Caco-2 (cell line): Measurements from ENCODE around the gene GPR78. TPM values are rescaled to one million over a fixed set of nuclear protein-coding genes. Genes with fewer than 3 reads are reported as not detected.
A peak's percentile ranks its signal among the peaks of the same experiment; 100 is the strongest.

Experiments used
- BruUV-seq: library from RNA; stranded (reverse); fragments of 400-500 nt; replicated peaks from 2 replicates; lab custom pipeline; 2021; lab: Mats Ljungman, UMichigan
- CTCF ChIA-PET: fragments of 300-600 bp; sonication (Branson Sonifier 250); formaldehyde crosslinking; loops from one replicate; lab custom pipeline; 2022; ENCODE audit warnings: antibody characterized with exemption; lab: Charles Lee
- POLR2A ChIA-PET: fragments of 300-600 bp; sonication (Branson Sonifier 250); formaldehyde crosslinking; loops from one replicate; lab custom pipeline; 2022; ENCODE audit warnings: antibody characterized with exemption; lab: Charles Lee
- DNase-seq, 2 experiments: peaks; one replicate each; pipeline versions ENCODE4 v3.0.0 to v3.0.0-alpha.2; 2020 to 2022
- H3K27me3 ChIP-seq: replicated peaks from 2 replicates; pipeline ENCODE4 v1.6.0; 2011; ENCODE audit warnings: low read length; ENCODE audit not compliant: control insufficient read depth, insufficient read depth
- H3K36me3 ChIP-seq: 2 replicates; pipeline ENCODE4 v1.5.1; 2011; ENCODE audit warnings: low read length; ENCODE audit not compliant: control insufficient read depth, insufficient read depth
- H3K4me1 ChIP-seq: fragments of 250-450 bp; sonication (Bioruptor Pico); 2 replicates; pipeline ENCODE4 v1.5.1; 2020; ENCODE audit warnings: mild to moderate bottlenecking
- H3K4me3 ChIP-seq: 2 replicates; pipeline ENCODE4 v1.5.1; 2011; ENCODE audit warnings: low read depth, mild to moderate bottlenecking, control low read depth, low read length
- H3K9me3 ChIP-seq: fragments of 250-450 bp; sonication (Bioruptor Pico); 2 replicates; pipeline ENCODE4 v1.5.1; 2020; ENCODE audit warnings: mild to moderate bottlenecking, moderate library complexity
- H3K27ac Mint-ChIP-seq: one replicate; pipeline ENCODE4 v1.8.0; 2022; ENCODE audit warnings: mixed read lengths; ENCODE audit not compliant: unreplicated experiment
- H3K27me3 Mint-ChIP-seq: one replicate; pipeline ENCODE4 v1.8.0; 2022; ENCODE audit warnings: mixed read lengths; ENCODE audit not compliant: insufficient read depth, unreplicated experiment
- H3K36me3 Mint-ChIP-seq: one replicate; pipeline ENCODE4 v1.8.0; 2022; ENCODE audit warnings: mild to moderate bottlenecking, mixed read lengths; ENCODE audit not compliant: insufficient read depth, unreplicated experiment
- H3K4me1 Mint-ChIP-seq: one replicate; pipeline ENCODE4 v1.8.0; 2022; ENCODE audit warnings: low read depth, mixed read lengths; ENCODE audit not compliant: unreplicated experiment
- H3K4me3 Mint-ChIP-seq: one replicate; pipeline ENCODE4 v1.8.0; 2022; ENCODE audit warnings: mild to moderate bottlenecking, moderate library complexity, mixed read lengths; ENCODE audit not compliant: unreplicated experiment
- H3K9me3 Mint-ChIP-seq: one replicate; pipeline ENCODE4 v1.8.0; 2022; ENCODE audit warnings: mixed read lengths; ENCODE audit not compliant: unreplicated experiment
- CTCF ChIP-seq, 2 experiments: fragments of 200-600 bp in 1 of 2; IDR thresholded peaks; 1 replicate in 1 of 2; 2 replicates in 1 of 2; pipeline versions ENCODE4 v1.5.1 to v1.8.0; 2011 to 2022; ENCODE audit warnings: antibody characterized with exemption in 1 of 2, control low read depth in 1 of 2, inconsistent platforms in 1 of 2, low read depth in 1 of 2, low read length in 1 of 2, mild to moderate bottlenecking in 1 of 2, moderate library complexity in 1 of 2; ENCODE audit not compliant: insufficient read depth in 1 of 2, severe bottlenecking in 1 of 2, unreplicated experiment in 1 of 2
- intact Hi-C: fragments of 100-400 bp; cut with micrococcal nuclease; formaldehyde crosslinking; loops from one replicate; pipeline ENCODE4 v1.10.0; 2022; ENCODE audit not compliant: unreplicated experiment
- total RNA-seq: library from RNA; stranded (reverse); gene quantifications from 2 replicates; pipeline ENCODE4 v1.2.3, GENCODE V29; 2022

GPR78 gene
- total RNA-seq, 1 experiment from 2014 or later = 0.68 TPM

DNA sequence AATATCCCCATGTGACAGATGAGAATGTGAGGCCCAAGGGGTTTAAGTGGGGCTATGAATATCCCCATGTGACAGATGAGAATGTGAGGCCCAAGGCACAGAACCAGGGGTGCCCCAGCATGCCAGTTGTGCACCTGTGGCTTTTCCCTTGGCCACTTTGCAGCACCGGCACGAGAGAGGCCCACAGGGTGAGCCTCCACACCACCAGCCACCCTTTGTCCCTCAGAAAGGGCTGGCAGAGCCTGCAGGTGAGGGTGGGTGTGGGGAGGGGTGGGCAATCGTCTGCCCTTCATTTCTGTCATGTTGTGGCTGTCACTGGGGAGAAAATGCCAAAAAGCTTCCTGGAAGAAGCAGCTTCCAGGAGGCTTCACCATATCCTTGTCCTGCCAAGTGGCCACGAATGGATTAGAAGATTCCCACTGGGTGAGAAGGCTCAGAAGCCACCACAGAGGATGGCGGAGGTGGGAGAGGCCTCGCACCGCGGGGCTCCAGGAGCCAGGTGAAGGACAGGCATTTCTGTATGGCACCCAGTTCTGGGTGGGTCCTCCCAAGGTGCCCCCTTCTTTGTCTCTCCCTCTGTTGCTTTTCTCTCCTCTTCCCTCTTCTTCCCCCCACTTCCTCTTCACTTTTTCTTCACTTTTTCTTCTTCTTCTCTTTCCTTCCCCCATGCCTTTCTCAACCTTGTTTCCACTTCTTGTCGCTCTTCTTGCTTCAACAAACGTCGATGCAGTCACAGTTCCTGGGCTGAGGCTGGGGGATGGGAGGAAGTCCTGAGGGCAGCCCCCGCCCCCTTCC lies 469 bp upstream of the GPR78 start:
- H3K4me3 ChIP-seq = no peak overlapping the region
- Mint-ChIP-seq H3K4me3 (no peak overlapping the region), H3K4me1 (no peaks in the 10 kb centered on the region), H3K27ac (no peak overlapping the region), H3K36me3 (no peaks in the 10 kb centered on the region), H3K9me3 (no peaks in the 10 kb centered on the region), H3K27me3 (peaks cover 15% of the 10 kb centered on the region)
- TF ChIP-seq CTCF (IDR thresholded peaks at IDR 0.05; ENCODE audit: insufficient read depth in 1 of 2, low read depth in 1 of 2, low read length in 1 of 2, severe bottlenecking in 1 of 2, unreplicated experiment in 1 of 2) = no peak
- H3K4me1 ChIP-seq = no peaks in the 10 kb centered on the region
- H3K9me3 ChIP-seq = no peaks in the 10 kb centered on the region
- H3K27me3 ChIP-seq = no peaks in the 10 kb centered on the region
- DNase-seq = peak in 1 of 2 experiments; percentile 5
- intact Hi-C loops = no loop called here
- CTCF ChIA-PET = interaction anchor here (0.6 kb wide), 1 partner anchor 111 kb away, joined by 4 read pairs; no protein-coding TSS in a partner anchor
- no TSS peak for BruUV-seq
- POLR2A ChIA-PET = no interaction called here
- no peaks in the 10 kb centered on the region for H3K36me3 ChIP-seq

DNA sequence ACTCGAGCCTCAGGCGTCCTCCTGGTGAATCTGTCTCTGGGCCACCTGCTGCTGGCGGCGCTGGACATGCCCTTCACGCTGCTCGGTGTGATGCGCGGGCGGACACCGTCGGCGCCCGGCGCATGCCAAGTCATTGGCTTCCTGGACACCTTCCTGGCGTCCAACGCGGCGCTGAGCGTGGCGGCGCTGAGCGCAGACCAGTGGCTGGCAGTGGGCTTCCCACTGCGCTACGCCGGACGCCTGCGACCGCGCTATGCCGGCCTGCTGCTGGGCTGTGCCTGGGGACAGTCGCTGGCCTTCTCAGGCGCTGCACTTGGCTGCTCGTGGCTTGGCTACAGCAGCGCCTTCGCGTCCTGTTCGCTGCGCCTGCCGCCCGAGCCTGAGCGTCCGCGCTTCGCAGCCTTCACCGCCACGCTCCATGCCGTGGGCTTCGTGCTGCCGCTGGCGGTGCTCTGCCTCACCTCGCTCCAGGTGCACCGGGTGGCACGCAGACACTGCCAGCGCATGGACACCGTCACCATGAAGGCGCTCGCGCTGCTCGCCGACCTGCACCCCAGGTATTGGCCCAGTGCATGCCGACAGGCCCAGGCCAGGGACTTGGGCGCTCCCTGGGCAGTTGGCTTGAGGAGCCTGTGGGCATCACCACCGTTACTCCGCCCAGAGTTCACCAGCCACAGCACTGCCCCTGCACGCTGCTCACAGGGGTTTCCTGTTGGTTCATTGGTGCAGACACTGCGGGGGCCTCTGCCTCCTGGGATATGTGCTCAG lies 1.1 kb downstream of the GPR78 start:
- no peak for TF ChIP-seq CTCF (IDR thresholded peaks at IDR 0.05; ENCODE audit: insufficient read depth in 1 of 2, low read depth in 1 of 2, low read length in 1 of 2, severe bottlenecking in 1 of 2, unreplicated experiment in 1 of 2)
- Mint-ChIP-seq H3K4me3 (no peak overlapping the region), H3K9me3 (no peaks in the 10 kb centered on the region), H3K27ac (no peak overlapping the region), H3K36me3 (no peaks in the 10 kb centered on the region), H3K27me3 (peaks cover 15% of the 10 kb centered on the region), H3K4me1 (no peaks in the 10 kb centered on the region)
- Histone ChIP-seq H3K36me3 (no peaks in the 10 kb centered on the region), H3K4me1 (no peaks in the 10 kb centered on the region), H3K27me3 (no peaks in the 10 kb centered on the region), H3K4me3 (no peak overlapping the region), H3K9me3 (no peaks in the 10 kb centered on the region)
- BruUV-seq = no TSS peak
- ChIA-PET POLR2A (no interaction called here), CTCF (interaction anchor here (0.9 kb wide), 1 partner anchor 11 kb away, joined by 3 read pairs; no protein-coding TSS in a partner anchor)
- DNase-seq = peak in 1 of 2 experiments; percentile 9
- intact Hi-C loops = no loop called here

DNA sequence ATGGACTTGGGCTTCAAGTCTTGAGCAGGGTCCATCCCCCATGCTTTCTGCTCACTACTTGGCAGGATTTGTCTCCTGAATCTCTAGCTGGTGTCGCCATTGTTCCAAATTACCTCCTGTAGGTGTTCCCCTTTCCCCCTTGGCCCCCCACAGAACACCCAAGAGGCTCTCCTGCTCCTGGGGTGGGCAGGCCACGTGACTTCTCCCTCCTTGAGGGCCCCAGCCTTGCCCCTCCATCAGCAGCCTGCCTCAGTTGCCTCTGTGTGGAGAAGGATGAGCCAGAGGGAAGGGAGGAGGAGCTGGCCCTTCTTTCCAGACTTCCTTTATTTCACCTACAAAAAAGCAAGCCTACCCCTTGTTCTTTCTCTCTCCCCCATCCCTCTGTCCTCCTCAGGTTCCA lies 1.8 kb downstream of the GPR78 start:
- Mint-ChIP-seq H3K36me3 (no peaks in the 10 kb centered on the region), H3K27me3 (peaks cover 13% of the 10 kb centered on the region), H3K4me1 (no peaks in the 10 kb centered on the region), H3K27ac (no peak overlapping the region), H3K4me3 (no peak overlapping the region), H3K9me3 (no peaks in the 10 kb centered on the region)
- CTCF ChIA-PET = no interaction called here
- Histone ChIP-seq H3K36me3 (no peaks in the 10 kb centered on the region), H3K27me3 (no peaks in the 10 kb centered on the region), H3K9me3 (no peaks in the 10 kb centered on the region), H3K4me1 (no peaks in the 10 kb centered on the region), H3K4me3 (no peak overlapping the region)
- no peak for TF ChIP-seq CTCF (IDR thresholded peaks at IDR 0.05; ENCODE audit: insufficient read depth in 1 of 2, low read depth in 1 of 2, low read length in 1 of 2, severe bottlenecking in 1 of 2, unreplicated experiment in 1 of 2)
- peak in 1 of 2 experiments; percentile 11 for DNase-seq
- BruUV-seq = no TSS peak
- intact Hi-C loops = no loop called here
- POLR2A ChIA-PET = no interaction called here
